HCT116 (cell line): ENCODE measurements around the gene PGS1. TPM values are rescaled to one million over a fixed set of nuclear protein-coding genes. Genes with fewer than 3 reads are reported as not detected.

Source experiments
- ATAC-seq: fragments of 200-7000 bp; cut with Tn5 transposase; 2 replicates; pipeline ENCODE4 v1.9.1; 2020; ENCODE audit warnings: mild to moderate bottlenecking, moderate library complexity
- BruUV-seq: library from RNA; stranded (reverse); fragments of 400-500 nt; replicated peaks from 2 replicates; lab custom pipeline; 2021; lab: Mats Ljungman, UMichigan
- CTCF ChIA-PET: fragments of 300-600 bp; sonication (Branson Sonifier 250); formaldehyde crosslinking; loops from one replicate; lab custom pipeline; 2021; ENCODE audit warnings: antibody characterized with exemption; lab: Charles Lee
- POLR2A ChIA-PET: fragments of 300-600, 350-600 bp; sonication (Branson Sonifier 250); formaldehyde crosslinking; loops from one replicate; lab custom pipeline; 2021; ENCODE audit warnings: antibody characterized with exemption; lab: Charles Lee
- RAD21 ChIA-PET, 2 experiments: fragments of 300-600 bp; sonication (Branson Sonifier 250); formaldehyde crosslinking; loops; one replicate each; lab custom pipeline; 2023; ENCODE audit warnings: low total read pairs in 2 of 2; ENCODE audit not compliant: uncharacterized antibody in 2 of 2, unreplicated experiment in 2 of 2, low non-redundant PET in 1 of 2; lab: Charles Lee
- DNase-seq: peaks from one replicate; pipeline ENCODE4 v3.0.0-alpha.2; 2010; ENCODE audit warnings: low read depth, low spot score
- H2AFZ ChIP-seq: fragments of 200-600 bp; shearing (Covaris generic), sonication (generic); 2 replicates; pipeline ENCODE4 v1.6.1; 2017; ENCODE audit warnings: low read depth, mixed run types, mixed read lengths, antibody characterized with exemption, low read length; ENCODE audit not compliant: poor library complexity, severe bottlenecking
- H3K27ac ChIP-seq: 2 replicates; pipeline ENCODE4 v1.5.1; 2012; ENCODE audit warnings: low read depth, low read length
- H3K27me3 ChIP-seq: fragments of 200-600 bp; sonication (generic); 2 replicates; pipeline ENCODE4 v1.6.1; 2016; ENCODE audit warnings: mixed run types, low read length, mixed read lengths; ENCODE audit not compliant: insufficient read depth
- H3K36me3 ChIP-seq, 2 experiments: fragments of 200-500 bp in 1 of 2; fragments of 200-600 bp in 1 of 2; sonication (Bioruptor generic) in 1 of 2; sonication (generic) in 1 of 2; 2 replicates each; pipeline versions ENCODE4 v1.5.1 to v1.6.1; 2014 to 2016; ENCODE audit warnings: low read length in 2 of 2, inconsistent platforms in 1 of 2, mixed read lengths in 1 of 2, mixed run types in 1 of 2; ENCODE audit not compliant: insufficient read depth in 2 of 2, control insufficient read depth in 1 of 2
- H3K4me1 ChIP-seq, 2 experiments: fragments of 200-600 bp in 1 of 2; sonication (generic) in 1 of 2; 2 replicates each; pipeline versions ENCODE4 v1.5.1 to v1.6.1; 2012 to 2017; ENCODE audit warnings: low read length in 2 of 2, inconsistent platforms in 1 of 2, mild to moderate bottlenecking in 1 of 2, mixed read lengths in 1 of 2, mixed run types in 1 of 2, moderate library complexity in 1 of 2; ENCODE audit not compliant: insufficient read depth in 2 of 2, control insufficient read depth in 1 of 2
- H3K4me2 ChIP-seq: fragments of 200-600 bp; sonication (generic); 2 replicates; pipeline ENCODE4 v1.6.1; 2017; ENCODE audit warnings: mixed run types, low read length, mixed read lengths
- H3K4me3 ChIP-seq, 2 experiments: fragments of 200-600 bp in 1 of 2; sonication (generic) in 1 of 2; replicated peaks in 1 of 2; 2 replicates each; pipeline ENCODE4 v1.5.1; 2011 to 2016; ENCODE audit warnings: low read length in 2 of 2, control low read depth in 1 of 2, low read depth in 1 of 2, mild to moderate bottlenecking in 1 of 2, mixed read lengths in 1 of 2, mixed run types in 1 of 2
- H3K79me2 ChIP-seq: fragments of 200-600 bp; sonication (generic); 2 replicates; pipeline ENCODE4 v1.6.1; 2017; ENCODE audit warnings: mild to moderate bottlenecking, mixed run types, low read length, moderate library complexity, mixed read lengths; ENCODE audit not compliant: insufficient read depth
- H3K9ac ChIP-seq: fragments of 200-600 bp; sonication (generic); 2 replicates; pipeline ENCODE4 v1.6.1; 2016; ENCODE audit warnings: low read length, mixed read lengths
- H3K9me2 ChIP-seq: fragments of 200-600 bp; sonication (generic), shearing (Covaris generic); 2 replicates; pipeline ENCODE4 v1.6.1; 2017; ENCODE audit warnings: mixed run types, mild to moderate bottlenecking, moderate library complexity; ENCODE audit not compliant: insufficient read depth
- H3K9me3 ChIP-seq, 2 experiments: fragments of 200-500 bp in 1 of 2; fragments of 200-600 bp in 1 of 2; sonication (Bioruptor generic) in 1 of 2; sonication (generic) in 1 of 2; 2 replicates each; pipeline ENCODE4 v1.6.1; 2014 to 2017; ENCODE audit warnings: low read length in 2 of 2, mixed read lengths in 2 of 2, inconsistent platforms in 1 of 2, low read depth in 1 of 2, mild to moderate bottlenecking in 1 of 2, mixed run types in 1 of 2, moderate library complexity in 1 of 2; ENCODE audit not compliant: control insufficient read depth in 1 of 2, insufficient read depth in 1 of 2
- H4K20me1 ChIP-seq: fragments of 200-600 bp; sonication (generic), shearing (Covaris generic); 2 replicates; pipeline ENCODE4 v1.6.1; 2017; ENCODE audit warnings: mixed run types, mild to moderate bottlenecking, moderate library complexity; ENCODE audit not compliant: insufficient read depth
- CBX3 ChIP-seq: IDR thresholded peaks from 2 replicates; pipeline ENCODE4 v1.6.1; 2012; ENCODE audit warnings: low read depth
- CTCF ChIP-seq, 3 experiments: fragments of 200-600 bp in 1 of 3; sonication (generic) in 1 of 3; IDR thresholded peaks in 2 of 3; conservative IDR thresholded peaks in 1 of 3; 2 replicates each; pipeline ENCODE4 v1.5.1; 2012 to 2017; ENCODE audit warnings: low read depth in 2 of 3, low read length in 2 of 3, antibody characterized with exemption in 1 of 3, borderline replicate concordance in 1 of 3, control low read depth in 1 of 3, mild to moderate bottlenecking in 1 of 3, mixed read lengths in 1 of 3, mixed run types in 1 of 3, moderate library complexity in 1 of 3; ENCODE audit not compliant: insufficient read depth in 1 of 3
- REST ChIP-seq: IDR thresholded peaks from 2 replicates; pipeline ENCODE4 v1.6.1; 2012; ENCODE audit warnings: low read depth
- SRF ChIP-seq: IDR thresholded peaks from 2 replicates; pipeline ENCODE4 v1.6.1; 2012; ENCODE audit warnings: low read depth
- ZFX ChIP-seq: fragments of 450-650 bp; IDR thresholded peaks from 2 replicates; pipeline ENCODE4 v1.6.1; 2017
- intact Hi-C: fragments of 100-400 bp; cut with micrococcal nuclease; formaldehyde crosslinking; loops from 2 replicates; pipeline ENCODE4 v1.10.0; 2022
- total RNA-seq: library from RNA; stranded (reverse); gene quantifications from one replicate; pipeline ENCODE4 v1.2.1, GENCODE V29; 2021; ENCODE audit not compliant: unreplicated experiment

Gene PGS1
- total RNA-seq, 1 experiment from 2014 or later, result 44.4 TPM

GRCh38 chr17:78376161-78376560 is 2.3 kb upstream of the PGS1 start:
- intact Hi-C loops, result no loop called here
- H3K4me2 ChIP-seq, result no peak overlapping the region
- ATAC-seq, result no peak
- peaks cover 7% of the 10 kb centered on the region; the same call in 1 of the 2 replicates for H4K20me1 ChIP-seq
- ChIA-PET RAD21 (no interaction called here), POLR2A (no interaction called here), CTCF (interaction anchor here (2.2 kb wide), 1 partner anchor 15 kb away, joined by 9 read pairs; no protein-coding TSS in a partner anchor)
- H3K4me1 ChIP-seq, result peaks cover 10 to 31% of the 10 kb centered on the region in 2 experiments
- no TSS peak for BruUV-seq
- H3K27me3 ChIP-seq, result no peaks in the 10 kb centered on the region
- no peaks in the 10 kb centered on the region for H3K9me3 ChIP-seq
- no peak overlapping the region for H3K4me3 ChIP-seq
- H3K36me3 ChIP-seq, result no peaks in the 10 kb centered on the region; a peak in 2 of 4 replicates
- H3K79me2 ChIP-seq, result peaks cover 27% of the 10 kb centered on the region
- TF ChIP-seq CBX3, result no peak
- TF ChIP-seq ZFX, result no peak
- no peak for TF ChIP-seq SRF
- no peak for TF ChIP-seq CTCF (IDR thresholded peaks at IDR 0.05 in 2 of 3, conservative IDR thresholded peaks at IDR 0.05 in 1 of 3; ENCODE audit: borderline replicate concordance in 1 of 3, insufficient read depth in 1 of 3, low read depth in 2 of 3, low read length in 2 of 3)
- no peak for TF ChIP-seq REST
- no peak overlapping the region for H3K9ac ChIP-seq
- no peaks in the 10 kb centered on the region for H3K9me2 ChIP-seq
- H3K27ac ChIP-seq, result no peak overlapping the region
- DNase-seq, result no peak
- no peak overlapping the region for H2AFZ ChIP-seq
